Measurements from ENCODE around the gene ABHD6.
"Not testable (repeated sequence)": the region's sequence is repeated elsewhere in the genome, so short reads cannot be mapped to it uniquely, and the experiment has no call there.

ABHD6 gene

DNA sequence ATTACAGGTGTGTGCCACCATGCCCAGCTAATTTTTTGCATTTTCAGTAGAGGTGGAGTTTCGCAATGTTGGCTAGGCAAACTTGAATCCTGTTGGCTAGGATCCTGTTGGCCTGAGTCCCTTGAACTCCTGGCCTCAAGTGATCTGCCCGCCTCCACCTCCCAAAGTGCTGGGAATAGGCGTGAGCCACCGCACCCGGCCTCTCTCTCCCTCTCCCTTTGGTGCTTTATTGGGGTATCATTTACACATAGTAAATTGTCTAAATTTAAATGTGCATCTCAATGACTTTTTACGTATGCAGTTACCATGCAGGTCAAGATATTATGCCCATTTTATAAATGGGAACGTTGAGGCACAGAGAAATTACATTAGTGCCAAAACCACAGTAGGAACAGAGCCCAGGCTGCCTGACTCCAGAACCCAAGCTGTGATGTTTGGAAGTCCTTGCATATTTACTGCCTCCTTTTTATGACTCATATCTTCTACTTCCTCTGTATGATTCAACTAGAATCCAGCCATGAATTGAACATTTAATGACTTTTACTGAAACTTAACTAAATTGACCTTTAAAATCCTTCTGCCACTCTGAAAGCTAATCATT is 34.4 kb downstream of the ABHD6 start:
- in situ Hi-C loops (cut with MboI; ENCODE audit: low sequenced_read_pairs): no loop called here

GRCh38 chr3:58272891-58273290 is 35.3 kb downstream of the ABHD6 start:
- in situ Hi-C loops (cut with MboI; ENCODE audit: low sequenced_read_pairs): no loop called here

- in situ Hi-C loops (cut with MboI; ENCODE audit: low sequenced_read_pairs): not testable (repeated sequence)
Measured at GRCh38 chr3:58273362-58273761, 35.8 kb downstream of the ABHD6 start.

DNA sequence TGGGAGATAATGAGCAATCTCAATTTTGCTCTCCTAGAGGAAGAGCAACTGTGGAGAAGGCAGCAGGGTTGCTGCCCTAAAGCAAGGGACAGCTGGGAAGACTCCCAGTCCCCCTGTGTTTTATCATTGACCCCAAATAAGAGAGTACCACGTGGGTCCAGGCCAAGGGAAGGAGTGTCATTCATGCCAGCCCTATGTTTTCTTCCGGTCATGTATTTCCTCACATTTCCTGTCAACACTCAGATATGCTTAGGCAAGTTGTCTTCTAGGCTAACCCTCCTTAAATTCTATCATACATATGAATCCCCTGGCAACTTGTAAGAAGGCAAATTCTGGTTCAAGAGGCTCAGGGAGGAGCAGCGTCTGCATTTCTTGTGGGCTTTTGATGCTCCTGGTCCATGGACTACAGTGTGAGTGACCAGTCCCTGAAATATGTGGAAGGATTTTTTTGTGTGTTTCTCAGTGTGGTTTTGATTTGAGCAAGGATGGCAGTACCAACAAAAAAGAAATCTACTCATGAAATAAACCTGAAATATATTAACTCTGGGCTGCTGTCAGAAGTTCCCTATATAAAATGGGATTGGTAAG is 36.5 kb downstream of the ABHD6 start:
- in situ Hi-C loops (cut with MboI; ENCODE audit: low sequenced_read_pairs): no loop called here

GRCh38 chr3:58281069-58281468 is 43.5 kb downstream of the ABHD6 start:
- in situ Hi-C loops (cut with MboI; ENCODE audit: low sequenced_read_pairs): no loop called here

- in situ Hi-C loops (cut with MboI; ENCODE audit: low sequenced_read_pairs): no loop called here
Measured at GRCh38 chr3:58285334-58285733, 47.7 kb downstream of the ABHD6 start.

DNA sequence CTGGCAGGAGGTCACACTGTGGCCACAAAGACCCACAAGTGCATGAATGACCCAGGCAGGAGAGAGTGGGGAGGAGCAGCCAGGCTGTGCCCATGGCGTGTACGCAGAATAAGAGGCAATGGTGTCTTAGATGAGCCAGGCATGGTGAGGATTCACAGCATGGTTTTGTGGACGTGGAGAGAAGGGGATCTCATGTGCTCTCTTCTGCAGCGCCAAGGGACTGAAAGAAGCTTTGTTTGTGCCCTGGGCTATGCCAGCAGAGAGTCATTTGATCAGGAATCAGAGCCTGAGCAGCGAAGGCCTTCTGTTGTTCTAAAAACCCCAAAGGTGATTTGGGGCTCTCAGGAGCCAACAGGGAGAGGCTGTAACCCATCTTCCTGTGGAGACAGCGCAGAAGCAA is 49.8 kb downstream of the ABHD6 start:
- in situ Hi-C loops (cut with MboI; ENCODE audit: low sequenced_read_pairs): no loop called here

- in situ Hi-C loops (cut with MboI; ENCODE audit: low sequenced_read_pairs): no loop called here
Measured at GRCh38 chr3:58288011-58288728, 50.6 kb downstream of the ABHD6 start.

GRCh38 chr3:58288964-58289613 is 51.5 kb downstream of the ABHD6 start:
- in situ Hi-C loops (cut with MboI; ENCODE audit: low sequenced_read_pairs): not testable (repeated sequence)

GRCh38 chr3:58290446-58290845 is 52.9 kb downstream of the ABHD6 start:
- in situ Hi-C loops (cut with MboI; ENCODE audit: low sequenced_read_pairs): not testable (repeated sequence)

DNA sequence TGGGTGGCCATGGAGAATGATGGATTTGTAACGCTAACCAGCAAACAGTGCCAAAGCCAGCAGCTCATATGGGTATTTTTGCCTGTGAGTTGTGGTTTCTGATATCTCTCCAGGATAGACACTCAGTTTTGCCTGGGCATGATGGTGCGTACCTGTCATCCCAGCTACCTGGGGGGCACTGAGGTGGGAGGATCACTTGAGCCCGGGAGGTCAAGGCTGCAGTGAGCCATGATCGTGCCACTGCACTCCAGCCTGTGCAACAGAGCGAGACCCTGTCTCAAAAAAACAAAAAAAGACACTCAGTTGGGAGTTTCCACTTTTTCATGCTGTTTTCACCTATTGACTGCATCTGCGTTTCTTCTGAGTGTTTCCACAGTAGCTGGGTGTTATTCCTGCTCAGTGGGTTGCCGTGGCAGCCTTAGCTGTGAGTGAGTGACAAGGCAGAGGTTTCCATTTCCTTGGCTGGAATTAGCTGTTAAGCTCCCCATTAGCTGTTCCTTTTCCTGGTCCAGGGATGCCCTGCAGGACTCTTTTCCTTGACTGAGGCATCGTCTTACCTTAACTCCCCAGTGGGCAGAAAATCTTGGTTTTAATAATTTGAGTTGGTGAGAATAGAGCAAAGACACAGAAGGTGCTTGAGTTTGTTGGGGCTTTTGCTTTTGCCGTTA is 54.2 kb downstream of the ABHD6 start:
- in situ Hi-C loops (cut with MboI; ENCODE audit: low sequenced_read_pairs): no loop called here

GRCh38 chr3:58292866-58293265 is 55.3 kb downstream of the ABHD6 start:
- in situ Hi-C loops (cut with MboI; ENCODE audit: low sequenced_read_pairs): no loop called here

DNA sequence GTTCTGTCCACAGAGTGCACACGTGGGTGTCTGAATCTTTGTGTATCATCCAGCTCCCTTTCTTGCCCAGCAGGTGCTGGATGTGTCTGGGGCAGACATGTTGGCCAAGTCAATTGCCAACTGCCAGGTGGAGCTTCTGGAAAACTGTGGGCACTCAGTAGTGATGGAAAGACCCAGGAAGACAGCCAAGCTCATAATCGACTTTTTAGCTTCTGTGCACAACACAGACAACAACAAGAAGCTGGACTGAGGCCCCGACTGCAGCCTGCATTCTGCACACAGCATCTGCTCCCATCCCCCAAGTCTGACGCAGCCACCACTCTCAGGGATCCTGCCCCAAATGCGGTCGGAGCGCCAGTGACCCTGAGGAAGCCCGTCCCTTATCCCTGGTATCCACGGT is 55.9 kb downstream of the ABHD6 start:
- in situ Hi-C loops (cut with MboI; ENCODE audit: low sequenced_read_pairs): no loop called here

DNA sequence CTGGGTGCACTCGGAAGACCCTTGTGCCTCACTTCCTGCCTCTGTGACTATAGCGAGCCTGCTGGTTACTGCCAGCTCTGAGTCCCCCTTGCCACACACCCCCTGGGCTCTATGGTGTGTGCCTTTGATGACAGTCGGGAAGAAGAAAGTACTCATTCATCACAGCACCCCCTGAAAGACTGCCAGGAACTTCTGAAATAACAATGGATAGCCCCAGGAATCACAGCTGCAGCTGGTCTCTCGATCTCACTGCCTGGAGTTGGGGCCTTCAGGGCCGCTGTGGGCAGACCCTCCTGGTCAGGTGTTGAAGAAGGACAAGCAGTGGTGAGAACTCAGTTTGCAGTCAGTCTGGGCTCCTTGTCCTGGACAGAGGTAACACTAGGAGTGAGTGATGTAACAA is 58.7 kb downstream of the ABHD6 start:
- in situ Hi-C loops (cut with MboI; ENCODE audit: low sequenced_read_pairs): no loop called here

- in situ Hi-C loops (cut with MboI; ENCODE audit: low sequenced_read_pairs): no loop called here
Measured at GRCh38 chr3:58296843-58297242, 59.3 kb downstream of the ABHD6 start.

DNA sequence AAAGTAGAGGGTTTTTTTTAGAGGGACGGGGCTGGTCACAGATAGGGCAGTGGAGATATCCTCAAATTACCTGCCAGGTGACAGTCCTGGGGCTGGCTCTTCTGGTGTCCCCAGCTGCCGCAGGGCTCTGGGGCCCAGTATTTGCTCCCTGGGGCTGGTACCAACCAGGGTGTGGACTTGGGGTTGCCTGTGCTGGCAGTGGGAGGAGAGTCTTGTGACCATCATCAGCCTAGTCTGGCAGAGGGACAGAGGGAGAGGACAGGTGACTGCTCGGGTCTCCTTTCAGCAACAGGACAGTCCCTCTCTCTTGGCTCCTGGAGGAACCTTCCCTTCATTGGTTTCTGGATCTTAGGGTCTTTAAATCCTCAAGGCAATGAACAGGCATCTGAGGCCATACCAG is 60.6 kb downstream of the ABHD6 start:
- in situ Hi-C loops (cut with MboI; ENCODE audit: low sequenced_read_pairs): no loop called here

DNA sequence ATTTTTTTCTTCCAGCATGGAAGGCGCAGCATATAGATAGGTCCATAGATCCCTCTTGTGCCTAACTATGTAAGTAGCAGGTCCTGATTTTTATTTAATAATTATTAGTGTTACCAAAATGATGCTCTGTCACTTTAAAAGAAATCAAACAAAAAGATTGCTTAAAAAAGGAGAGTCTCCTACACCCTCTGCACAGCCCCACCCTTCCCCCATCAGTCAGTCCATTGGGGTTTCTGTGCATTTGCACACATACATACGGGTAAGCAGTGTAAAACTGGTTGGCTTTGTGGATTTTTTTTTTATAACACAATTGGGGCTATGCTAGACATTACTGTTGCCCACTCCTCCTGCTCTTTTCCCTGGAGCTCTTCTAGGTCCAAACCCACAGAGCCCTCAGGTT is 61.5 kb downstream of the ABHD6 start:
- in situ Hi-C loops (cut with MboI; ENCODE audit: low sequenced_read_pairs): no loop called here

DNA sequence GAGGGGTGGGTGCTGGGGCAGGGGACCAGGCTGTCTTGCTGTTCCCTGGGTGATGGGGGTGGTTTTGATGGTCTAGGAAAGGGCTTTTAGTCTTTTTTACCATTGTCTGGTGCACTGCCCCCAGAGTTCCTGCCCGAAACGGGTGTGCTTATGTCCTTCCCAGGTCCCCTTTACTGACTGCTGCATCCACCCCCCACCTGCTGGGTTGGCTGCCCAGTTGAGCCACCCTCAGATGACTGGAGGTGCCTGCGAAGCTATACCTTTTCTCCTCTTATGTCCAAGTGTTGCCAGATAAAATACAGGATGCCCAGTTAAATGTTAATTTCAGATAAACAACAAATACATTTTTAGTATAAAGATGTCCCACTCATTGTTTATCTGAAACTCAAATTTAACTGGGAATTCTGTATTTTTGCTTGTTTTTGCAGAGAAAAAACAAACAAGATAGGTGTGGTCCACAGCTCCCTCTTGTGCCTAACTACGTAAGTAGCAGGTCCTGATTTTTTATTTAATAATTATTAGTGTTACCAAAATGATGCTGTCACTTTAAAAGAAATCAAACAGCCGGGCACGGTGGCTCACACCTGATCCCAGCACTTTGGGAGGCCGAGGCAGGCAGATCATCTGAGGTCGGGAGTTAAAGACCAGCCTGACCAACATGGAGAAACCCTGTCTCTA is 62.4 kb downstream of the ABHD6 start:
- in situ Hi-C loops (cut with MboI; ENCODE audit: low sequenced_read_pairs): loop anchor here (25.0 kb wide), 1 partner anchor 237 kb away; the partner anchor contains the start of gene ACOX2

DNA sequence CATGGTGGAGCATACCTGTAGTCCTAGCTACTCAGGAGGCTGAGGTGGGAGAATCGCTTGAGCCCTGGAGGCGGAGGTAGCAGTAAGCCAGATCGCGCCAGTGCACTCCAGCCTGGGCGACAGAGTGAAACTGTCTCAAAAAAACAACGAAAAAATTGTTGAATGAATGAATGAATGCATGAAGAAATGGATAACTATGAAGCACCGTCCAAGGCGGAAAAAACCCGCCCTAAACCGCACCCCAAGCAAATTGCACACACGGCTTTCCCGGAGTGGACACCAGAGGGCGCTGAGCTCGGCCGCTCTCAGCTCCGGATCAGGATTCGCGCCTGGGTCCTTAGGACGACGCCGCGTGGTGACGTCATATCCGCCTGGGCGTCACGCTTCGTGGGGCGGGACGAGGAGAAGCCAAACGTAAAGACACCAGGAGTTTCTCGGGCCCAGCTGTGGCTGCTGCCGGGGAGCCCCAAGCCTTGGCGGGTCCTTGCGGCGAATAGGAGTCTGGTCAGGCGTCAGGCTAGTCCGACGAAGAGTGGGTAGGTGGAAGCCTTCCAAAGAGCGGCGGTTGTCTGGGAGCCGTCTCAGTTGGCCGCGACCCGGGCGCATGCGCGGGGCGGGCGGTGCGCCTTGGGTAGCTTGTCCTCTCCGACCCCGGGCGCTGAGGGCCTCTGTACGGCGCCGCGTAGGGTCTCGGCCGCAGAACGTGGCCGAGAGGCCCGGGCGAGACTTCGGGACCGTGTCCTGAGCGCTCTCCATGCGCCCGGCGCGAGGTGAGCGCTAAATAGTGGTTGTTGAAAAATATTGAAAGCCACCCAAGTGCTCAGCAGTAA is 68.5 kb downstream of the ABHD6 start, which contains the start of the genes HTD2 and RPP14:
Gene HTD2 (plus strand): TSS at position 639 of the 830 bp plus-strand sequence. CDS start 11,094 bp downstream, outside the sequence.
Gene RPP14 (plus strand): TSS at position 364 of the 830 bp plus-strand sequence. CDS start 4,085 bp downstream, outside the sequence.
- in situ Hi-C loops (cut with MboI; ENCODE audit: low sequenced_read_pairs): loop anchor here (25.0 kb wide), 1 partner anchor 231 kb away; the partner anchor contains the start of gene ACOX2

All from HL-60/S4 treated with retinoic acid at 250 ng/mL for 4 days and 3 days (cell line).